ENCODE data around the gene RPL13. TPM values are rescaled to one million over a fixed set of nuclear protein-coding genes. Genes with fewer than 3 reads are reported as not detected.

The RPL13 gene
- total RNA-seq, 5 donors from 2014 or later (not counting 1 experiment from before 2014, with no cell fraction given): 4,444 to 6,530 (median 5,942) TPM

DNA sequence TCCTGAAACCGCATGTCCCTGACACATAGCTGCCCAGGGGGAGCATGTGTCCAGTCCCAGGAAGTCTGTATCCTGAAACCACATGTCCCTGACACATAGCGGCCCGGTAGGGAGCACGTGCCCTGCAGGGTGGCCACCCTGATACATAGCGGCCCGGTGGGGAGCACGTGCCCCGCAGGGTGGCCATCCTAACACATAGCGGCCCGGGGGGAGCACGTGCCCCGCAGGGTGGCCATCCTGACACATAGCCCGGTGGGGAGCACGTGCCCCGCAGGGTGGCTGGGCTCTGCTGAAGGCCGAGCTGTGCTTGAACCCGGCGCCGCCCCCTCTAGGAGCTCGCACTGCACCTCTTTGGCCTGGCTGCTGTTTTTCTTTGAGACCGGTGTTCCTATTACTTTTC is 18.7 kb upstream of the RPL13 start:
- Histone ChIP-seq H3K27ac (ENCODE audit: low read length) (no peak overlapping the region), H3K36me3 (ENCODE audit: control insufficient read depth in 2 of 2, extremely low read depth in 1 of 2, insufficient read depth in 1 of 2, low read length in 1 of 2) (peaks cover 29 to 46% of the 10 kb centered on the region in 2 donors), H3K4me3 (ENCODE audit: control insufficient read depth in 1 of 2, extremely low read depth in 1 of 2, low read length in 1 of 2) (no peak overlapping the region), H3K27me3 (replicated peaks in 1 of 2; ENCODE audit: control insufficient read depth in 2 of 2, extremely low read depth in 1 of 2, insufficient read depth in 2 of 2, low read length in 1 of 2) (no peaks in the 10 kb centered on the region), H3K4me1 (ENCODE audit: control insufficient read depth in 1 of 2, extremely low read depth in 1 of 2, insufficient read depth in 2 of 2, low read length in 2 of 2) (peaks cover 0 to 2% of the 10 kb centered on the region in 2 experiments), H3K9me3 (no peaks in the 10 kb centered on the region)
- DNase-seq (no peak), ATAC-seq (replicated peaks in 1 of 4) (no peak)
- Mint-ChIP-seq H3K27ac (peak overlapping the region in 1 of 2 donors; percentile 21), H3K36me3 (peaks cover 18% of the 10 kb centered on the region), H3K9me3 (no peaks in the 10 kb centered on the region), H3K27me3 (no peaks in the 10 kb centered on the region), H3K4me1 (peaks cover 0 to 5% (median 0%) of the 10 kb centered on the region in 3 donors), H3K4me3 (no peak overlapping the region)
- 92% methylated on average over 11 of the region's 21 CpGs for WGBS (ENCODE audit: insufficient coverage)
- ChIA-PET POLR2A (no interaction called here), CTCF (no interaction called here)

DNA sequence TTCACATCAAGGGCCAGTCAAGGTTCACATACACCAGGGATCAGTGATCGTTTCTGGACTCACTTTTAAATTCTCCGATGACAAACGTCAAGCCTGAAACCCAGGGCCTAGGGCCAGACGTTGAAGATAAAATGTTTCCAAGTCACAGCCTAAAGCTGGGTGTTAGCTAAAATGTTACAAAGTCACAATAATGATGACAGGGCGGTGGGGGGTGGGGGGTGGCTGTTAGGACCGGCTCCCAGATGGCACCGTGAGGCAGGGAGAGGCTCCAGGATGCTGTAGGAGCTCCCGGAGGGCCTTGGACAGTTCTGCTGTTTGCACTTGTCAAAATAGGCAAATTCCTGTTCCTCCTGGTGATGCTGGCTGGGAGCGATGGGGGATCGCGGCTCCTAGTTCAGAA is 16.4 kb upstream of the RPL13 start:
- ATAC-seq (replicated peaks in 1 of 4): no peak
- no peak overlapping the region for H3K4me3 Mint-ChIP-seq
- POLR2A ChIA-PET: no interaction called here

DNA sequence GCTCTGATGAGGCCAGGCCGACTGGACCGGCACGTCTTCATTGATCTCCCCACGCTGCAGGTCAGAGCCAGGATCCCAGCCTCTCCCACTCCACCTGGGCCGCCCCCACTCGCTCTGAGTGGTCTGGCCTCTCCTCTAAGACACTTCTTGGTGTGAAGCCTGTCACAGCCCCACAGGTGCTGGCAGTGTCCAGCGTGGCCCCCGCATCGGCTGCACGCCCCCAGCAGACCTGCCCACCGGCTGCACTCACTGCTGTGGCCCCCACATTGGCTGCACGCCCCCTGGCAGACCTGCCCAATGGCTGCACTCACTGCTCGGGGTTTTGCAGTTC is 15.8 kb upstream of the RPL13 start:
- peaks cover 34 to 45% of the 10 kb centered on the region in 2 donors for H3K36me3 ChIP-seq (ENCODE audit: control insufficient read depth in 2 of 2, extremely low read depth in 1 of 2, insufficient read depth in 1 of 2, low read length in 1 of 2)
- Mint-ChIP-seq H3K27me3 (no peaks in the 10 kb centered on the region), H3K4me1 (peaks cover 14 to 20% (median 16%) of the 10 kb centered on the region in 3 donors), H3K9me3 (no peaks in the 10 kb centered on the region), H3K4me3 (no peak overlapping the region), H3K27ac (no peak overlapping the region), H3K36me3 (peaks cover 32% of the 10 kb centered on the region)
- H3K9me3 ChIP-seq: no peaks in the 10 kb centered on the region
- CTCF ChIA-PET: interaction anchor here in 1 of 2 donors (0.6 kb wide), 1 partner anchor 153 kb away, joined by 4 read pairs; no protein-coding TSS in a partner anchor
- no peak for DNase-seq
- H3K4me1 ChIP-seq (ENCODE audit: control insufficient read depth in 1 of 2, extremely low read depth in 1 of 2, insufficient read depth in 2 of 2, low read length in 2 of 2): peaks cover 11 to 15% of the 10 kb centered on the region in 2 experiments
- POLR2A ChIA-PET: no interaction called here
- 91% methylated on average over 11 of the region's 13 CpGs for WGBS (ENCODE audit: insufficient coverage)
- no peak overlapping the region for H3K4me3 ChIP-seq (ENCODE audit: control insufficient read depth in 1 of 2, extremely low read depth in 1 of 2, low read length in 1 of 2)
- H3K27me3 ChIP-seq (replicated peaks in 1 of 2; ENCODE audit: control insufficient read depth in 2 of 2, extremely low read depth in 1 of 2, insufficient read depth in 2 of 2, low read length in 1 of 2): no peaks in the 10 kb centered on the region
- no peak for ATAC-seq (replicated peaks in 1 of 4)
- no peak overlapping the region for H3K27ac ChIP-seq (ENCODE audit: low read length)

More for the DNA sequence above, 16.4 kb upstream of the RPL13 start:
- no peak for DNase-seq
- peaks cover 8 to 14% (median 10%) of the 10 kb centered on the region in 3 donors for H3K4me1 Mint-ChIP-seq
- no peak overlapping the region for H3K4me3 ChIP-seq (ENCODE audit: control insufficient read depth in 1 of 2, extremely low read depth in 1 of 2, low read length in 1 of 2)
- H3K27me3 ChIP-seq (replicated peaks in 1 of 2; ENCODE audit: control insufficient read depth in 2 of 2, extremely low read depth in 1 of 2, insufficient read depth in 2 of 2, low read length in 1 of 2): no peaks in the 10 kb centered on the region
- no peaks in the 10 kb centered on the region for H3K9me3 ChIP-seq
- no peaks in the 10 kb centered on the region for H3K9me3 Mint-ChIP-seq
- peaks cover 8 to 9% of the 10 kb centered on the region in 2 experiments for H3K4me1 ChIP-seq (ENCODE audit: control insufficient read depth in 1 of 2, extremely low read depth in 1 of 2, insufficient read depth in 2 of 2, low read length in 2 of 2)
- no peak overlapping the region for H3K27ac Mint-ChIP-seq
- 92% methylated on average over 8 of the region's 11 CpGs for WGBS (ENCODE audit: insufficient coverage)
- CTCF ChIA-PET: no interaction called here
- H3K36me3 Mint-ChIP-seq: peaks cover 27% of the 10 kb centered on the region
- H3K36me3 ChIP-seq (ENCODE audit: control insufficient read depth in 2 of 2, extremely low read depth in 1 of 2, insufficient read depth in 1 of 2, low read length in 1 of 2): peaks cover 32 to 41% of the 10 kb centered on the region in 2 donors
- H3K27me3 Mint-ChIP-seq: no peaks in the 10 kb centered on the region
- no peak overlapping the region for H3K27ac ChIP-seq (ENCODE audit: low read length)

DNA sequence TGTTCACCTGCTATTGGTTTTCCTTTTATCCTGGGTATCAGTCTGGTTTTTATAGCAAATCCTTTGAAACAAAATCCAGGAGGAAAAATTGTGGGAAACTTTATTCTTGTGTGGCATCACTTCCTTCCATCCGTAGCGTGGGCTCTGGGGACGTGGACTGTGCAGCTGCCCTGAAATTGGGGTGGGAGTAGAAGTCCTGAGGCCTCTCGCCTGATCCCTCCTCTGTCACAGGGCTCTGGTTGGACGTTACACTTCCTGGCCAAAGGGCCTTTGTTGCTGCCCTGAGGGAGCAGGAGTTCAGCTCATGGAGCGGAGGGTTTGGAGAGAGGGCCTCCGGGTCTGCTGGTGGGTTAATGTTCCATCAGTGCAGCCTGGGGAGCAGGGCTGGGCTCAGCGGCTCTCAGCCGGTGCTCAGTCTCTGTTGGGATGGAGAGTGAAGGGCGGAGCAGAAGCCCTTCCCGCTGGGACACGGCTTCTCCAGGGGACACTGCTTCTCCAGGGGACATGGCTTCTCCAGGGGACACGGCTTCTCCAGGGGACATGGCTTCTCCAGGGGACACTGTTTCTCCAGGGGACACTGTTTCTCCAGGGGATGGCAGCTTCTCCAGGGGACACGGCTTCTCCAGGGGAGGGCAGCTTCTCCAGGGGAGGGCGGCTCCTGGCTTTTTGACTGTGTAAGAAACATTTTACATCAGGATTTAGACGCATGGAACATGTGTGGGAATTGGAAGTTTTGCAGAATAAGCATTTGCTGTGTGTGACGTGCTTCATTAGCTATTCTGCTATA is 15.2 kb upstream of the RPL13 start:
- ATAC-seq (replicated peaks in 1 of 4) (no peak), DNase-seq (no peak)
- H3K27ac ChIP-seq (ENCODE audit: low read length): no peak overlapping the region
- H3K4me1 ChIP-seq (ENCODE audit: control insufficient read depth in 1 of 2, extremely low read depth in 1 of 2, insufficient read depth in 2 of 2, low read length in 2 of 2): peaks cover 12 to 20% of the 10 kb centered on the region in 2 experiments
- Mint-ChIP-seq H3K4me1 (peaks cover 16 to 25% (median 18%) of the 10 kb centered on the region in 3 donors), H3K4me3 (no peak overlapping the region), H3K36me3 (peaks cover 31% of the 10 kb centered on the region), H3K9me3 (no peaks in the 10 kb centered on the region), H3K27me3 (no peaks in the 10 kb centered on the region), H3K27ac (no peak overlapping the region)
- H3K27me3 ChIP-seq (replicated peaks in 1 of 2; ENCODE audit: control insufficient read depth in 2 of 2, extremely low read depth in 1 of 2, insufficient read depth in 2 of 2, low read length in 1 of 2): no peaks in the 10 kb centered on the region
- CTCF ChIA-PET: interaction anchor here in 1 of 2 donors (0.6 kb wide), 1 partner anchor 153 kb away, joined by 4 read pairs; no protein-coding TSS in a partner anchor
- POLR2A ChIA-PET: interaction anchor here in 1 of 2 donors (0.7 kb wide), 1 partner anchor 655 kb away, joined by 5 read pairs; no protein-coding TSS in a partner anchor
- WGBS (ENCODE audit: insufficient coverage): 98% methylated on average over 6 of the region's 17 CpGs
- peaks cover 36 to 47% of the 10 kb centered on the region in 2 donors for H3K36me3 ChIP-seq (ENCODE audit: control insufficient read depth in 2 of 2, extremely low read depth in 1 of 2, insufficient read depth in 1 of 2, low read length in 1 of 2)
- H3K9me3 ChIP-seq: no peaks in the 10 kb centered on the region
- no peak overlapping the region for H3K4me3 ChIP-seq (ENCODE audit: control insufficient read depth in 1 of 2, extremely low read depth in 1 of 2, low read length in 1 of 2)

DNA sequence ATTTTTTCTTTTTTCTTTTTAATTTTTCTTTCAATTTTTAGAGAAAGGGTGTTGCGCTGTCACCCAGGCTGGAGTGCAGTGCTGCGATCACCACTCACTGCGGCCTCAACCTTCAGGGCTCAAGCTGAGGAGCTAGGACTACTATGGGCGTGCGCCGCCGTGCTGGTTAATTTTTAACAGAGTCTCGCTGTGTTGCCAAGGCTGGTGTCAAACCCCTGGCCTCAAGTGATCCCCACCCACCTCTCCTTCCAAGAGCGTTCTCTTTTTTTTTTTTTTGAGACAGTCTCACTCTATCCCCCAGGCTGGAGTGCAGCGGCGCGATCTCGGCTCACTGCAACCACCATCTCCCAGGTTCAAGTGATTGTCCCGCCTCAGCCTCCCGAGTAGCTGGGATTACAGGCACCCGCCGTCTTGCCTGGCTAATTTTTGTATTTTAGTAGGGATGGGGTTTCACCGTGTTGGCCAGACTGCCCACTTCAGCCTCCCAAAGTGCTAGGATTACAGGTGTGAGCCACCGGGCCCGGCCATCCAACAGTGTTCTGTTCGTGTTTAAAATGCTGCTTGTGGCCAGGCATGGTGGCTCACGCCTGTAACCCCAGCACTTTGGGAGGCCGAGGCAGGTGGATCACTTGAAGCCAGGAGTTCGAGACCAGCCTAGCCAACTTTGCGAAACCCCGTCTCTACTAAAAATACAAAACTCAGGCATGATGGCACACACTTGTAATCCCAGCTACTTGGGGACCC is 14.5 kb upstream of the RPL13 start:
- no peak overlapping the region for H3K27ac Mint-ChIP-seq
- no peaks in the 10 kb centered on the region for H3K27me3 ChIP-seq (replicated peaks in 1 of 2; ENCODE audit: control insufficient read depth in 2 of 2, extremely low read depth in 1 of 2, insufficient read depth in 2 of 2, low read length in 1 of 2)
- no peak overlapping the region for H3K27ac ChIP-seq (ENCODE audit: low read length)
- H3K36me3 Mint-ChIP-seq: peaks cover 35% of the 10 kb centered on the region
- peaks cover 16 to 27% (median 18%) of the 10 kb centered on the region in 3 donors for H3K4me1 Mint-ChIP-seq
- no peak overlapping the region for H3K4me3 ChIP-seq (ENCODE audit: control insufficient read depth in 1 of 2, extremely low read depth in 1 of 2, low read length in 1 of 2)
- CTCF ChIA-PET: interaction anchor here in 1 of 2 donors (0.7 kb wide), 1 partner anchor 367 kb away, joined by 4 read pairs; no protein-coding TSS in a partner anchor
- POLR2A ChIA-PET: interaction anchor here in 1 of 2 donors (0.7 kb wide), 1 partner anchor 656 kb away, joined by 5 read pairs; no protein-coding TSS in a partner anchor
- 100% methylated on average over 19 of the region's 26 CpGs for WGBS (ENCODE audit: insufficient coverage)
- no peaks in the 10 kb centered on the region for H3K9me3 ChIP-seq
- peaks cover 12 to 22% of the 10 kb centered on the region in 2 experiments for H3K4me1 ChIP-seq (ENCODE audit: control insufficient read depth in 1 of 2, extremely low read depth in 1 of 2, insufficient read depth in 2 of 2, low read length in 2 of 2)
- no peak for ATAC-seq (replicated peaks in 1 of 4)
- peaks cover 37 to 47% of the 10 kb centered on the region in 2 donors for H3K36me3 ChIP-seq (ENCODE audit: control insufficient read depth in 2 of 2, extremely low read depth in 1 of 2, insufficient read depth in 1 of 2, low read length in 1 of 2)
- H3K27me3 Mint-ChIP-seq: no peaks in the 10 kb centered on the region
- no peak for DNase-seq
- no peaks in the 10 kb centered on the region for H3K9me3 Mint-ChIP-seq
- H3K4me3 Mint-ChIP-seq: no peak overlapping the region

DNA sequence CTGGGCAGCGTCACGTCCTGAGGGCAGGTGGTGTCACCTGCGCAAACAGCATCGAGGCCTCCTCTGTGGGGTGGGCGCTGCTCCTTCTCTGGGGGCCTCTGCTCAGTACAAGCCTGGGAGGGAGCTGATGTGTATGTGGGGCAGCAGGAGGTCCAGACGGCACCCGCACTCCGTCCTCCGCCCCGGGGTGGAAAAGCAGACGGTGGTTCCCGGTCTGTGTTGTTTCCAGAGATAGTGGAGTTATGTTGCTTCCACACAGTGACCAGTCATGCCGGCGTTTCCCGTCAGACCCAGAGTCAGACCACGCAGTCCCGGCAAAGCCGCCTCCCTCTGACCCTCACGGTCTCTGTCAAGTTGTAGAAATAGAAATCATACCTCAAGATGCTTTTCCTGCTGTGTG is 13.7 kb upstream of the RPL13 start:
- Histone ChIP-seq H3K27me3 (replicated peaks in 1 of 2; ENCODE audit: control insufficient read depth in 2 of 2, extremely low read depth in 1 of 2, insufficient read depth in 2 of 2, low read length in 1 of 2) (no peaks in the 10 kb centered on the region), H3K36me3 (ENCODE audit: control insufficient read depth in 2 of 2, extremely low read depth in 1 of 2, insufficient read depth in 1 of 2, low read length in 1 of 2) (peaks cover 39 to 45% of the 10 kb centered on the region in 2 donors), H3K9me3 (no peaks in the 10 kb centered on the region), H3K27ac (ENCODE audit: low read length) (no peak overlapping the region), H3K4me3 (ENCODE audit: control insufficient read depth in 1 of 2, extremely low read depth in 1 of 2, low read length in 1 of 2) (no peak overlapping the region), H3K4me1 (ENCODE audit: control insufficient read depth in 1 of 2, extremely low read depth in 1 of 2, insufficient read depth in 2 of 2, low read length in 2 of 2) (peaks cover 12 to 26% of the 10 kb centered on the region in 2 experiments)
- peaks cover 39% of the 10 kb centered on the region for H3K36me3 Mint-ChIP-seq
- CTCF ChIA-PET: interaction anchor here in 1 of 2 donors (0.7 kb wide), 1 partner anchor 367 kb away, joined by 4 read pairs; no protein-coding TSS in a partner anchor
- no peak for DNase-seq
- ATAC-seq (replicated peaks in 1 of 4): no peak
- WGBS (ENCODE audit: insufficient coverage): 99% methylated on average over 10 of the region's 19 CpGs
- POLR2A ChIA-PET: no interaction called here
- H3K4me3 Mint-ChIP-seq: no peak overlapping the region
- H3K27ac Mint-ChIP-seq: no peak overlapping the region
- no peaks in the 10 kb centered on the region for H3K27me3 Mint-ChIP-seq
- peaks cover 16 to 24% (median 18%) of the 10 kb centered on the region in 3 donors for H3K4me1 Mint-ChIP-seq
- H3K9me3 Mint-ChIP-seq: no peaks in the 10 kb centered on the region

All from T-cell (primary cell).